Epithelial cell of proximal tubule (primary cell): Measurements from ENCODE around the gene LRRFIP1. TPM values are rescaled to one million over a fixed set of nuclear protein-coding genes. Genes with fewer than 3 reads are reported as not detected.

ENCODE experiments used
- DNase-seq: peaks from one replicate; pipeline ENCODE4 v3.0.0-alpha.2; 2011; ENCODE audit warnings: low read depth
- H3K4me3 ChIP-seq: 2 replicates; pipeline ENCODE4 v1.5.1; 2011; ENCODE audit warnings: low read depth, mild to moderate bottlenecking, low read length
- total RNA-seq: library from RNA; depleted of rRNA; stranded (reverse); fragments of >200 nt; gene quantifications from 2 replicates; pipeline ENCODE4 v1.2.3, GENCODE V29; 2015
- TF ChIP-seq, protein P1 (sequence below): conservative IDR thresholded peaks from 2 replicates; pipeline ENCODE4 v1.5.1; 2012; ENCODE audit warnings: low read depth, mild to moderate bottlenecking, low read length

The LRRFIP1 gene
- total RNA-seq, 1 donor from 2014 or later, result 69.0 TPM

DNA sequence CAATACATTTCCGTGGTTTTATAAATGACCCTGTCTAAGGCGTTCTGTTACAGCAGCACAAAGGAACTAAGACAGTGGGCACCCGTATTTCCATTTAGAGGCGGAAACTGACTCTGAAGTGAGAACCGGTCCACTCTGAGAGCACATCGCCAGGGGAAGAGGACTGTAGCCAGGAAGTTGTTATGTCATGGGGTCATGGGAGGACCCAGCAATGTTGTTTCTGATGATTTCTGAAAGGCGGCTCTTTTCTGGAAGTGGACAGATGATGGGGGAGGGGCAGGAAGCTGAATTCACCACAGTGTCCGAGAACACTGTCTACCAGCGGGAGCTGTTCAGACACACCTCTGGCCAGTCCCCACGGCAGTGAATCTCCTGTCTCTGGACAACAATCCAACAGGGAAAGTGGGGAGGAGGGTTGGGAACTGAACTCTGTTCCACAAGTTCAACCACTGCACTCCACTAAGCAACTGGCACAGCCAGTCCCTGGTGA lies 2.1 kb upstream of the LRRFIP1 start:
- TF ChIP-seq, protein P1, sequence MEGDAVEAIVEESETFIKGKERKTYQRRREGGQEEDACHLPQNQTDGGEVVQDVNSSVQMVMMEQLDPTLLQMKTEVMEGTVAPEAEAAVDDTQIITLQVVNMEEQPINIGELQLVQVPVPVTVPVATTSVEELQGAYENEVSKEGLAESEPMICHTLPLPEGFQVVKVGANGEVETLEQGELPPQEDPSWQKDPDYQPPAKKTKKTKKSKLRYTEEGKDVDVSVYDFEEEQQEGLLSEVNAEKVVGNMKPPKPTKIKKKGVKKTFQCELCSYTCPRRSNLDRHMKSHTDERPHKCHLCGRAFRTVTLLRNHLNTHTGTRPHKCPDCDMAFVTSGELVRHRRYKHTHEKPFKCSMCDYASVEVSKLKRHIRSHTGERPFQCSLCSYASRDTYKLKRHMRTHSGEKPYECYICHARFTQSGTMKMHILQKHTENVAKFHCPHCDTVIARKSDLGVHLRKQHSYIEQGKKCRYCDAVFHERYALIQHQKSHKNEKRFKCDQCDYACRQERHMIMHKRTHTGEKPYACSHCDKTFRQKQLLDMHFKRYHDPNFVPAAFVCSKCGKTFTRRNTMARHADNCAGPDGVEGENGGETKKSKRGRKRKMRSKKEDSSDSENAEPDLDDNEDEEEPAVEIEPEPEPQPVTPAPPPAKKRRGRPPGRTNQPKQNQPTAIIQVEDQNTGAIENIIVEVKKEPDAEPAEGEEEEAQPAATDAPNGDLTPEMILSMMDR, result no peak
- DNase-seq, result no peak
- H3K4me3 ChIP-seq, result no peak overlapping the region

DNA sequence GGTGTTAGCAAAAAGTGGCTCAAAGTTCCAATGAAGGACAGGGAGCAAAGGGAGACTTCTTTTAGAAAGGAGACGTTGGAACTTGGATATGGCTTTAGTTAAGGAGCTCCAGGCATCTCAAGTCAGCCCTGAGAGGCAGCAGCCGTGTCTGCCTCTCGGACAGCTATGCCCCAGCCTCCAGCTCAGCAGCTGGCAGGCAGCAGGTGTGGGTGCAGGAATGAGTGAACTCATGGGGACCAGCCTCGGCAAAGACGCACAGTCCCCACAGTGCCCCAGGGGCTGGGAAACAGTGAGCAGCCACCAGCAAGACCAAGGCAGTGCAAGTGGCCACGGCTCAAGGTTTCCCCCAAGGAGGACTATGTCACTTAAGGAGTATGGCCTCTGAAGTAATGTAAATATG lies 1.6 kb upstream of the LRRFIP1 start:
- no peak overlapping the region for H3K4me3 ChIP-seq
- DNase-seq, result no peak
- TF ChIP-seq, protein P1, result no peak

DNA sequence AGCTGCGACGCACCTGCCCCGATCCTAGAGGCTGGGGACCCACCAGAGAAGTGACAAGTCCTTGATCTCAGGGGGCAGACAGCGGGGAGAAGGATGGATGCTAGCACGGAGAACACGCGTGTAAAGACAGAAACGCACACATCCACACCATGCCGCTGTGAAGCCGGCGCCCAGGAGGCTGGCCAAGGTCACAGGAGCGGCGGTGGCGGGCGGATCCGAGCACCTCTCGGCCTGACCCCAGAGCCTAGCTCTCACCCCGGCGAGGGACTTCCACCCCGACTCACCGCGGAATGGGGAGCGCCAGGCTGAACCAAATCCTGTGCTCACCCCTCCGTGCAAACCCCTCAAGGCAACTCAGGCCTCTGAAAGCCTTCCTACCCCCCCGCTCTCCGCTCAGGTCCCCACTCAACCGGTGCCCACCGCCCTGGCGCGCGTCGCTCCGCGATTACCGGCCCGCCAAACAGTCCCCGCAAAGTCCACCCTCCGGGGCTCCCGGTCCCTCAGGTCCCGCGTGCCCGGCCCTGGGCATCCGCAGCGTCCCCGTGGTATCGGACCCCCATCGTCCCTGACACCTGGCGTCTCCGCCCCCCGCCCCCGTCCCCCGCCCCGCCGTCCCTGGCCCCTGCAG lies 460 bp upstream of the LRRFIP1 start:
- no peak for DNase-seq
- TF ChIP-seq, protein P1, result no peak
- H3K4me3 ChIP-seq, result peak overlapping the region; percentile 58

DNA sequence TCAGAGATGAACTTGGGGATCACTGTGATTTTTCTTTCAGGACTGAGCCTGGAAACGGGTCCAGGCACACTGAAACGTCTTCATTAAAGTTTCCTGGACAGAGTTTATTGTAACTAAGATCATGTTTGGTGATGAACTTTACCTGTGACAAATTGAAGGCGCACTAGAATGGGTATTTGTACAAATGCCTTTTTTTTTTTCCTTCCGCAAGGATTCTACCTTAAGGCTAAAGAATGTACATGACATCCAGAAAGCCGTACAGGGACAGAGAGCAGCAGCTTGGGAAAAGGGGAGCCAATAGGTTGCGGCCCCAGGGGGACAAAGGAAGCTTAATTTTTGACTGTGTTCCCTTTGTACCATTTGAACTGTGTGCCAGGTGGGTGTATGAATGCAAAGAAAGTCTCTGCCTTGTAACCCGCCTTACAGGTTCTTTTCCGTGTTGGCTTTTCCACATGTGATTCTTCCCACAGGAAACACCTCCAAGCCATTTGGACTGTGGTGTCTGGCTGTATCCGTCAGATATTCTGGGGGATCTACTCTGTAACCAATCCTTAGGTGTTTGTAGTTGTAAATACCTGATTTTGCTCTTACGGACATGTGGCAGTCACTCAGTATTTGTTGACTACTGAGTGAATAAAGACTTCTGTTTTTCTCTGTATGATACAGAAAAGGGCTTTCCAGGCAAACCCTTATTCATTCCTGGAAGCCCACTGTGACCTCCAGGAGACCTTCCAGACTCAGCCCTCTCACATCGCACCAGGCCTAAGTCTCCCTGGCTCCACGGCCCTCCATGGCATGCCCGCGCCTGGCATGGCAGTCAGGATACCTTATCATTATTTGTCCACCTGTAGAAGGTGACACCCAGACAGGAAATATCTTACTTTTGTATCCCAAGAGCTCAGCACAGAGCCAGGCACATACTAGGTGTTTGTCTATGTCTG lies 1.1 kb downstream of the LRRFIP1 start:
- H3K4me3 ChIP-seq, result peak overlapping the region; percentile 67
- DNase-seq, result no peak
- TF ChIP-seq, protein P1, result no peak

DNA sequence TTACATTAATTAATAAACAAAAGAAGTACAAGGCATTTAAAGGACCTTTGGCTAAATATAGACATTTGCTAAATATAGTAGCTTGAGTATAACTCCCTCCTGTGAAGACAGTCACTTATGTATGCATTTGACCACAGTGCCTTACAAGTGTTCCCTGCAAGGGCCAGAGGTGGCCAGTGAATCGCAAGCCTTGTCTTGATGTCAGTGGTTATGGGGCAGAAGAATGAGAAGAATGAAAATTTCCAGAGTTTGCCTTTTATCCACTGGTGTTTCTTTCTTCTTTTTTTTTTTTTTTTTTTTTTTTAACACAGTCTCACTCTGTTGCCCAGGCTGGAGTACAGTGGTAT lies 1.8 kb downstream of the LRRFIP1 start:
- DNase-seq, result no peak
- TF ChIP-seq, protein P1, result no peak
- no peak overlapping the region for H3K4me3 ChIP-seq

DNA sequence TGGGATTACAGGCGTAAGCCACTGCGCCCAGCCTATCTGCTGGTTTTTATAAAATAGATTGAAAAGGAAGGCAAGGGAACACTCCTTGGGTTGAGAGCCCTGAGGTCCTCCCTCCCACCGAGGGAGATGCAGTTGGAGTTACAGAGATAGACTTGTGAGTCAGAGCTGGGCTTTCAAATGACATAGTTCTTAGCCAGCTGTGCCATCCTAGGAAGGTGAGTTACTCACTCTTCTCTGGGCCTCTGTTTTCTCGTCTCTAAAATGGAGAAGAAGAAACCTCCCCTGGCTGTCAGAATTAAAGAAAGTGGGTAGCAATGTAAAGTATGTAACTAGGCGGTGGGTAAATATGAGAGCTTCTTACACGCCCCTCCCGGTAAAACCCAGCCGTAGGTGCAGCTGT lies 2.4 kb downstream of the LRRFIP1 start:
- H3K4me3 ChIP-seq, result no peak overlapping the region
- TF ChIP-seq, protein P1, result no peak
- no peak for DNase-seq
